Measurements from ENCODE around the gene CBR1.

- TF ChIP-seq YY1 (IDR thresholded peaks at IDR 0.05; ENCODE audit: insufficient read depth, insufficient read length) = no peak
- TF ChIP-seq ZNF274 (IDR thresholded peaks at IDR 0.05; ENCODE audit: low read depth, low read length) = no peak
Measured at GRCh38 chr21:36079671-36080070, 9.8 kb downstream of the CBR1 start.
